ENCODE data around the gene CORO6. TPM values are rescaled to one million over a fixed set of nuclear protein-coding genes. Genes with fewer than 3 reads are reported as not detected.

Gene CORO6
- 1 to 10 TPM; 2.4 to 4.1 (median 3.6) TPM for total RNA-seq
- 1.3 TPM for total RNA-seq (2013)
- 1.8 to 18.9 (median 5.6) reads per million in 29 experiments for total RNA-seq

DNA sequence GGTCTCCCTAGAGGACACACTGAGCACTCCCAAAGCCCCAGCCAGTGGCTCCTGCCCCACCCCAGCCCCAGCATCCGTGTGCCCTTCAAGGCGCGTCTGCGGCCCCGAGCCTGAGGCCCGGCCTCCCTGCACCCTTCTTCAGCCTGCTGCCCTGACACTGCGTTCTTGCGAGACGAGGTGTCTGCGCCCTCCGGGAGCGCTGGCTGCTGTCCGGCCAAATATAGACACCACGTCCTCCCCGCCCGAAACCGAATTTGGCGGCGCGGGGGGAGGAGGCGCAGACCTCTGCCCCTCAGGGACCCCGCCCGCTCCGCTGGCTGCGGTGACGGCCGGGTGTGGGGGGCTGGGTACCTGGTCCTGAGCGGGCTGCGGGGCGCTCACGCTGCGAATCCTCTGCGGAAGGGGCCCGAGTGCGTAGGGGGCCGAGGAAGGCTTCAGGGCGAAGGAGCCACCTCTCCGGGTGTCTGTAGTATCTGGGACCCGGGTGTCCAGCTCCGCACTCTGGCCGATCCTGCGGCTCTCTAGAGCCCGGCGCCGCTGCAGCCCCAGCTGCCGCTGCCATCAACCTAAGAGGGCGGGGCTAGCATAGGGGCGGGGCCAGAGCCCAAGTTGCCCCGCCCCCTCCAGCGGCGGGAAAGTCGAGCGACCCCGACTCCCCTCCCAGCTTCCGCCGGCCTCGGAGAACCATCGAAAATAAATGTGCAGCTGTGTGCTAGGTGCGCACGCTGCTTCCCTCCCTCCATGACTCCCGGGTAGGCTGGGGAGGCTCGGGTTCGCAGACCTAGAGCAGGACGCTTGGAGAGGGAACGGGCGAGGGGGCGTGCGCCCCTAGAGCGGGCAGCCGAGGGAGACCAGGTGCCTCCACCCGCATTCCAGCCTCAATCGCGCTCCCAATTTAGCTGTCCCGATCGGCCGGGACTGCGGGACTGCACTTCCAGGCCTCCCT, at the start of gene CORO6:
Gene CORO6 (minus strand): TSS at position 576 of the 946 bp plus-strand sequence. CDS start 1,491 bp downstream, outside the sequence.
- H3K27ac Mint-ChIP-seq: peak within 1 kb of the TSS; percentile 58 to 75
- 5% methylated on average over 57 of the region's 77 CpGs for WGBS (ENCODE audit: insufficient coverage)
- no peaks in the 10 kb centered on the region for H3K9me3 Mint-ChIP-seq
- H3K4me3 Mint-ChIP-seq: peak within 1 kb of the TSS; percentile 74 to 76 (median 75)
- Histone ChIP-seq H3K36me3 (ENCODE audit: control insufficient read depth in 2 of 2, extremely low read depth in 1 of 2, insufficient read depth in 1 of 2, low read length in 1 of 2) (peaks cover 0 to 7% of the 10 kb centered on the region in 2 donors), H3K27me3 (replicated peaks in 1 of 2; ENCODE audit: control insufficient read depth in 2 of 2, extremely low read depth in 1 of 2, insufficient read depth in 2 of 2, low read length in 1 of 2) (peaks cover 0 to 4% of the 10 kb centered on the region in 2 experiments), H3K9me3 (no peaks in the 10 kb centered on the region), H3K27ac (ENCODE audit: low read length) (no peak within 1 kb of the TSS), H3K4me1 (ENCODE audit: control insufficient read depth in 1 of 2, extremely low read depth in 1 of 2, insufficient read depth in 2 of 2, low read length in 2 of 2) (peaks cover 3 to 34% of the 10 kb centered on the region in 2 experiments), H3K4me3 (ENCODE audit: control insufficient read depth in 1 of 2, extremely low read depth in 1 of 2, low read length in 1 of 2) (peak within 1 kb of the TSS; percentile 58 to 68)
- H3K4me1 Mint-ChIP-seq: peaks cover 28 to 51% (median 41%) of the 10 kb centered on the region in 3 donors
- ChIA-PET POLR2A (no interaction called here), CTCF (interaction anchor here (0.7 to 1.0 kb wide), 2 partner anchors 9 to 139 kb away, joined by 3 to 4 read pairs; no protein-coding TSS in a partner anchor)
- DNase-seq (peak in 33 of 35 experiments; percentile 42 to 78 (median 60)), ATAC-seq (replicated peaks in 1 of 4) (peak; percentile 64 to 71 (median 69))
- H3K27me3 Mint-ChIP-seq: no peaks in the 10 kb centered on the region
- H3K36me3 Mint-ChIP-seq: no peaks in the 10 kb centered on the region

DNA sequence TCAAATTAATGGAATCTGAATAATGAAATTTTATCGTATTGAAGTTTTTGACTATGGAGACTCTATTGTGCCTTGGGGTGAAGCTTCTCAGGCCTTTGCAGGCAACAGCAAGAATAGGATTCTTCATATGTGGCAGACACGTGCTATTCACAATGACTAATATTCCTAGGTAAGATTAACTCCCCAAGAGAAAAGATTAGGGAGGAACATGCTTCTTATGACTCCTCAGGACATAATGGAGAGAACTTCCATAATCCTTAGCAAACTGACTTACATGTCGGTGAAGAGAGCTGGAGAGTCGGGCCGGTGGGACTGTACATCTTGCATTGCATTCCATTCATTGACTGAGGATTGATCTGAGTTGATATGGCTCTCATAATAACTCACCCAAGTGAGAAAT, 48.9 kb upstream of the CORO6 start:
- Histone ChIP-seq H3K9me3 (no peaks in the 10 kb centered on the region), H3K4me3 (ENCODE audit: control insufficient read depth in 1 of 2, extremely low read depth in 1 of 2, low read length in 1 of 2) (no peak overlapping the region), H3K27me3 (replicated peaks in 1 of 2; ENCODE audit: control insufficient read depth in 2 of 2, extremely low read depth in 1 of 2, insufficient read depth in 2 of 2, low read length in 1 of 2) (no peaks in the 10 kb centered on the region), H3K27ac (ENCODE audit: low read length) (no peak overlapping the region), H3K4me1 (ENCODE audit: control insufficient read depth in 1 of 2, extremely low read depth in 1 of 2, insufficient read depth in 2 of 2, low read length in 2 of 2) (peaks cover 0 to 19% of the 10 kb centered on the region in 2 experiments), H3K36me3 (ENCODE audit: control insufficient read depth in 2 of 2, extremely low read depth in 1 of 2, insufficient read depth in 1 of 2, low read length in 1 of 2) (peaks cover 3 to 77% of the 10 kb centered on the region in 2 donors)
- Mint-ChIP-seq H3K9me3 (no peaks in the 10 kb centered on the region), H3K4me3 (no peak overlapping the region), H3K4me1 (peaks cover 25 to 26% (median 26%) of the 10 kb centered on the region in 3 donors), H3K27me3 (no peaks in the 10 kb centered on the region), H3K27ac (peak overlapping the region in 1 of 2 donors; percentile 16), H3K36me3 (peaks cover 49% of the 10 kb centered on the region)
- ChIA-PET POLR2A (interaction anchor here in 1 of 2 donors (0.6 kb wide), 1 partner anchor 531 kb away, joined by 10 read pairs; no protein-coding TSS in a partner anchor), CTCF (interaction anchor here in 1 of 2 donors (0.6 to 1.2 kb wide), 2 partner anchors 17 to 37 kb away, joined by 3 to 5 read pairs; no protein-coding TSS in a partner anchor)
- ATAC-seq (replicated peaks in 1 of 4) (no peak), DNase-seq (no peak)
- no CpG with 5 or more reads among the region's 5 CpGs for WGBS (ENCODE audit: insufficient coverage)

DNA sequence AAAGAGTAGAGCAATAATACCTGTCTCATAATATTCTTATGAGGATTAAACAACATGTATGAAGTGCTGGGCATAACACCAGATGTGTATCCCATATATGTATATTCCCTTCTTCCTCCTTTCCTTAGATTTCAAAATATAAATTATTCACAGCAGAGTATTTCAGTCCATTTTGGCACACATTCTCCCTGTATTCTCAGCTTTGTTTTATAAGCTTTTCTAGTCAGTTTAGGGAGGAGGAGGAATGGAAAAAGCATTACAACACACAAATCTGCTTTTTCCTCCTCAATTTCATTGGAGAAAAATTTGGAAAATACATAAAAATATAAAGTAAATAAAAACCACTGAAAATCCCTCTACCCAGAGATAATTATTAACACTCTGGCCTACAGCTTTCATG, 46.6 kb upstream of the CORO6 start:
- Histone ChIP-seq H3K27ac (ENCODE audit: low read length) (no peak overlapping the region), H3K27me3 (replicated peaks in 1 of 2; ENCODE audit: control insufficient read depth in 2 of 2, extremely low read depth in 1 of 2, insufficient read depth in 2 of 2, low read length in 1 of 2) (no peaks in the 10 kb centered on the region), H3K4me3 (ENCODE audit: control insufficient read depth in 1 of 2, extremely low read depth in 1 of 2, low read length in 1 of 2) (no peak overlapping the region), H3K4me1 (ENCODE audit: control insufficient read depth in 1 of 2, extremely low read depth in 1 of 2, insufficient read depth in 2 of 2, low read length in 2 of 2) (peaks cover 0 to 12% of the 10 kb centered on the region in 2 experiments), H3K9me3 (no peaks in the 10 kb centered on the region), H3K36me3 (ENCODE audit: control insufficient read depth in 2 of 2, extremely low read depth in 1 of 2, insufficient read depth in 1 of 2, low read length in 1 of 2) (peaks cover 3 to 82% of the 10 kb centered on the region in 2 donors)
- Mint-ChIP-seq H3K4me1 (peaks cover 13 to 25% (median 20%) of the 10 kb centered on the region in 3 donors), H3K27me3 (no peaks in the 10 kb centered on the region), H3K36me3 (peaks cover 55% of the 10 kb centered on the region), H3K9me3 (no peaks in the 10 kb centered on the region), H3K27ac (peak overlapping the region in 1 of 2 donors; percentile 28), H3K4me3 (no peak overlapping the region)
- CTCF ChIA-PET: no interaction called here
- POLR2A ChIA-PET: no interaction called here
- no peak for DNase-seq
- ATAC-seq (replicated peaks in 1 of 4): no peak

DNA sequence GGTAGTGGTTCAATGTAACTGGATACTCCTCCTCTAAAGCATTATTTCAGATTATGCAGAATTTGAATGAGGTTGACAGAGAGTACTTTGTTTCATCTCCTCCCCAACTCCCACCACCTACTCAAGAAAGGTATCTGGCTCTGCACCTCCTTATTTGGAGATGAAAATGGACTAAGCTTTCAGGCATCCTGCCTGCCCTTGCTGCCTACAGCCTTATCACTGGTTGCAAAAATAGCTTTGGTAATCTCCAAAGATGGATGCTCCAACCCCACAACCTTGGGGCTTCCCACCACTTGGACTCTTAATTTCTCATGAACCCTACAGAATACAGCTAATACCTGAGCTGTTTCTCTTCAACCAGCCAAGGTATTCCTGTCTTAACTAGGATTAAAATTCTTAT, 45.3 kb upstream of the CORO6 start:
- Mint-ChIP-seq H3K27ac (peak overlapping the region; percentile 14 to 76), H3K27me3 (no peaks in the 10 kb centered on the region), H3K36me3 (peaks cover 55% of the 10 kb centered on the region), H3K4me1 (peaks cover 10 to 21% (median 19%) of the 10 kb centered on the region in 3 donors), H3K9me3 (no peaks in the 10 kb centered on the region), H3K4me3 (no peak overlapping the region)
- Histone ChIP-seq H3K4me1 (ENCODE audit: control insufficient read depth in 1 of 2, extremely low read depth in 1 of 2, insufficient read depth in 2 of 2, low read length in 2 of 2) (peaks cover 0 to 7% of the 10 kb centered on the region in 2 experiments), H3K27ac (ENCODE audit: low read length) (no peak overlapping the region), H3K9me3 (no peaks in the 10 kb centered on the region), H3K27me3 (replicated peaks in 1 of 2; ENCODE audit: control insufficient read depth in 2 of 2, extremely low read depth in 1 of 2, insufficient read depth in 2 of 2, low read length in 1 of 2) (no peaks in the 10 kb centered on the region), H3K36me3 (ENCODE audit: control insufficient read depth in 2 of 2, extremely low read depth in 1 of 2, insufficient read depth in 1 of 2, low read length in 1 of 2) (peaks cover 3 to 75% of the 10 kb centered on the region in 2 donors), H3K4me3 (ENCODE audit: control insufficient read depth in 1 of 2, extremely low read depth in 1 of 2, low read length in 1 of 2) (no peak overlapping the region)
- DNase-seq (no peak), ATAC-seq (replicated peaks in 1 of 4) (no peak)
- ChIA-PET CTCF (interaction anchor here in 1 of 2 donors (0.5 kb wide), 1 partner anchor 115 kb away, joined by 3 read pairs; no protein-coding TSS in a partner anchor), POLR2A (interaction anchor here in 1 of 2 donors (0.6 kb wide), 2 partner anchors 66 to 175 kb away, joined by 3 to 4 read pairs; no protein-coding TSS in a partner anchor)

DNA sequence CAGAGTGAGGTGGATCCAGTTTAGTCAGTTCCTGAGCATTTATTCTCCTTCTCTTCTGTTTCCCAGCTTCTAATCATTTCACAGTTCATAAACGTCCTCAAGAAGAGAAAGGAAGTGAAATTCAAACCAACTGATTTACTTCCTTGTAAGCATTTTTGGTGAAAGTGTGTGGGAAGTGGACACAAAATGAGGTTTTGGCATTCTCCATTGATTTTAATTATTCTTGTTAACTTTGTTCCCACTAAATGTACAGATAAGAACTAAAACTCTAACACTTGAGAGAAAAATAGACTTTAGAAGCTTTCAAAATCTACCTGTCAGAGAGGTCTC, 42.7 kb upstream of the CORO6 start:
- no peak for ATAC-seq (replicated peaks in 1 of 4)
- no CpG with 5 or more reads among the region's 1 CpG for WGBS (ENCODE audit: insufficient coverage)

DNA sequence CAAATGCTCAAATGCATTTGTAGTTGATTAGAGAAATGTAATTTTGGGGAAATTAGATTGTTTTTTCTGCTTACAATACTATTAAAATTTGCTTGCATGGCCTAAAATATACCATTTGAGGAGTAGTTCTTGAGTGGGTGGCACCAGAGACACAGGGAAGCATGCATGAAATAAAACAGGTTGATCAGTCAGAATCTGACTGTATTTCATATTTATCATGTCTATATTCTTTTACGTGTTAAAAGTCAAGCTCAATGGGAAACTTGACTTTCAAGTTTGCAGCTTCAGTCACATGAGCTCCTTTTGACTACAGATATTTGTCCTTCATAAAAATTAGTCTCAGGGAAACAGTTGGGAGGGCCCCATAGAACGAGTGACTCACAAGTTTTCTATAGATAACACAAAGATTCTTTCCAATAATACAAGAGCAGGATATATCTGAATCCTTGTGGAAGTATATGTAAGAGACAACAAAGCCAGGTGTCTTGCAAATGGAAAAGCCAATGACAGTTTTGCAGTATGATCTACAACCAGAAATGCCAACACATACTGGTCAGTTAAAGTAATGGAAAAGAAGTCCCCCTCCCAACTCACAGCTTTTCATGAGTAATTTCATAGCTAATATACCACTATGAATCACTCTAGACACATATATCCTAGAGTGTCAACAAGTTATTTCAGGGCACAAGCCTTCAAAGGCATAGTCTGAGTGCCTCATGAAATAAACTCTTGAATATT, 42.2 kb upstream of the CORO6 start:
- no CpG with 5 or more reads among the region's 2 CpGs for WGBS (ENCODE audit: insufficient coverage)
- Mint-ChIP-seq H3K4me1 (peaks cover 18 to 29% (median 22%) of the 10 kb centered on the region in 3 donors), H3K27ac (peak overlapping the region; percentile 64 to 65), H3K4me3 (no peak overlapping the region), H3K9me3 (no peaks in the 10 kb centered on the region), H3K27me3 (no peaks in the 10 kb centered on the region), H3K36me3 (peaks cover 55% of the 10 kb centered on the region)
- Histone ChIP-seq H3K9me3 (no peaks in the 10 kb centered on the region), H3K27ac (ENCODE audit: low read length) (no peak overlapping the region), H3K4me3 (ENCODE audit: control insufficient read depth in 1 of 2, extremely low read depth in 1 of 2, low read length in 1 of 2) (no peak overlapping the region), H3K36me3 (ENCODE audit: control insufficient read depth in 2 of 2, extremely low read depth in 1 of 2, insufficient read depth in 1 of 2, low read length in 1 of 2) (peaks cover 3 to 65% of the 10 kb centered on the region in 2 donors), H3K27me3 (replicated peaks in 1 of 2; ENCODE audit: control insufficient read depth in 2 of 2, extremely low read depth in 1 of 2, insufficient read depth in 2 of 2, low read length in 1 of 2) (no peaks in the 10 kb centered on the region), H3K4me1 (ENCODE audit: control insufficient read depth in 1 of 2, extremely low read depth in 1 of 2, insufficient read depth in 2 of 2, low read length in 2 of 2) (peaks cover under 1 to 7% of the 10 kb centered on the region in 2 experiments)
- ChIA-PET CTCF (no interaction called here), POLR2A (no interaction called here)
- ATAC-seq (replicated peaks in 1 of 4) (no peak), DNase-seq (no peak)

More for the DNA sequence above, 42.7 kb upstream of the CORO6 start:
- peaks cover 0 to 7% of the 10 kb centered on the region in 2 experiments for H3K4me1 ChIP-seq (ENCODE audit: control insufficient read depth in 1 of 2, extremely low read depth in 1 of 2, insufficient read depth in 2 of 2, low read length in 2 of 2)
- H3K27me3 Mint-ChIP-seq: no peaks in the 10 kb centered on the region
- peaks cover 3 to 68% of the 10 kb centered on the region in 2 donors for H3K36me3 ChIP-seq (ENCODE audit: control insufficient read depth in 2 of 2, extremely low read depth in 1 of 2, insufficient read depth in 1 of 2, low read length in 1 of 2)
- H3K27me3 ChIP-seq (replicated peaks in 1 of 2; ENCODE audit: control insufficient read depth in 2 of 2, extremely low read depth in 1 of 2, insufficient read depth in 2 of 2, low read length in 1 of 2): no peaks in the 10 kb centered on the region
- H3K9me3 ChIP-seq: no peaks in the 10 kb centered on the region
- ChIA-PET CTCF (no interaction called here), POLR2A (no interaction called here)
- H3K4me3 Mint-ChIP-seq: no peak overlapping the region
- H3K27ac ChIP-seq (ENCODE audit: low read length): no peak overlapping the region
- H3K9me3 Mint-ChIP-seq: no peaks in the 10 kb centered on the region
- peaks cover 55% of the 10 kb centered on the region for H3K36me3 Mint-ChIP-seq
- H3K27ac Mint-ChIP-seq: peak overlapping the region; percentile 64 to 65
- no peak overlapping the region for H3K4me3 ChIP-seq (ENCODE audit: control insufficient read depth in 1 of 2, extremely low read depth in 1 of 2, low read length in 1 of 2)
- peaks cover 18 to 27% (median 22%) of the 10 kb centered on the region in 3 donors for H3K4me1 Mint-ChIP-seq
- DNase-seq: no peak

All from T-cell (primary cell).